Anterior cingulate cortex (tissue), 58 donors: ENCODE data around the gene NELL1.

Experiments
- DNase-seq, 58 donors: peaks; one replicate each; lab custom pipeline; 2025; lab: John Stamatoyannopoulos, UW

Gene NELL1

GRCh38 chr11:20668844-20669819, at the start of gene NELL1:
Gene NELL1 (plus strand): TSS chr11:20669586.
- peak in 9 of 58 donors; percentile 3 to 50 (median 23) for DNase-seq

GRCh38 chr11:20620988-20621387, 48.4 kb upstream of the NELL1 start:
- DNase-seq: no peak

GRCh38 chr11:20621679-20622078, 47.7 kb upstream of the NELL1 start:
- no peak for DNase-seq

GRCh38 chr11:20623252-20623651, 46.1 kb upstream of the NELL1 start:
- no peak for DNase-seq

- no peak for DNase-seq
Observed at GRCh38 chr11:20626279-20626678, 43.1 kb upstream of the NELL1 start.

GRCh38 chr11:20627026-20627425, 42.4 kb upstream of the NELL1 start:
- no peak for DNase-seq

GRCh38 chr11:20627701-20628100, 41.7 kb upstream of the NELL1 start:
- no peak for DNase-seq

- DNase-seq: no peak
Observed at GRCh38 chr11:20631519-20632168, 37.7 kb upstream of the NELL1 start.

- DNase-seq: no peak
Observed at GRCh38 chr11:20632169-20632532, 37.2 kb upstream of the NELL1 start.

GRCh38 chr11:20634044-20634443, 35.3 kb upstream of the NELL1 start:
- DNase-seq: no peak

GRCh38 chr11:20634781-20635180, 34.6 kb upstream of the NELL1 start:
- no peak for DNase-seq

GRCh38 chr11:20638074-20638473, 31.3 kb upstream of the NELL1 start:
- no peak for DNase-seq

- DNase-seq: no peak
Observed at GRCh38 chr11:20639688-20640087, 29.7 kb upstream of the NELL1 start.

GRCh38 chr11:20640401-20640800, 29.0 kb upstream of the NELL1 start:
- no peak for DNase-seq

GRCh38 chr11:20644360-20644759, 25.0 kb upstream of the NELL1 start:
- DNase-seq: no peak

GRCh38 chr11:20647976-20648565, 21.3 kb upstream of the NELL1 start:
- DNase-seq: peak in 25 of 58 donors; percentile 3 to 58 (median 21)

- no peak for DNase-seq
Observed at GRCh38 chr11:20652150-20652806, 17.1 kb upstream of the NELL1 start.

GRCh38 chr11:20654038-20654437, 15.3 kb upstream of the NELL1 start:
- no peak for DNase-seq

- peak in 3 of 58 donors; percentile 4 to 16 (median 6) for DNase-seq
Observed at GRCh38 chr11:20656901-20657300, 12.5 kb upstream of the NELL1 start.

GRCh38 chr11:20658135-20658534, 11.3 kb upstream of the NELL1 start:
- no peak for DNase-seq

- no peak for DNase-seq
Observed at GRCh38 chr11:20661445-20661844, 7.9 kb upstream of the NELL1 start.
